ENCODE results near the gene CELA3B.
"Not testable (repeated sequence)": the region's sequence is repeated elsewhere in the genome, so short reads cannot be mapped to it uniquely, and the experiment has no call there.

- not testable (repeated sequence) for TF ChIP-seq POLR2A (IDR thresholded peaks at IDR 0.05; ENCODE audit: low read length); GATA1 (IDR thresholded peaks at IDR 0.05; ENCODE audit: low read depth, low read length)
Observed at GRCh38 chr1:22014575-22015206, 37.9 kb downstream of the CELA3B start.
